WERI-Rb-1 (cell line): Measurements from ENCODE around the gene MROH2A.

Experiments
- DNase-seq: peaks from one replicate; pipeline ENCODE4 v3.0.0-alpha.2; 2020
- H3K27ac ChIP-seq: fragments of 250-450 bp; sonication (Bioruptor Pico); 2 replicates; pipeline ENCODE4 v1.5.1; 2020; ENCODE audit warnings: mild to moderate bottlenecking, moderate library complexity
- H3K27me3 ChIP-seq: fragments of 250-450 bp; sonication (Bioruptor Pico); 2 replicates; pipeline ENCODE4 v1.5.1; 2021; ENCODE audit warnings: mild to moderate bottlenecking, low read depth, moderate library complexity; ENCODE audit not compliant: insufficient read depth, severe bottlenecking
- H3K36me3 ChIP-seq: fragments of 250-450 bp; sonication (Bioruptor Pico); 2 replicates; pipeline ENCODE4 v1.5.1; 2020; ENCODE audit warnings: mild to moderate bottlenecking, moderate library complexity
- H3K4me3 ChIP-seq: 2 replicates; pipeline ENCODE4 v1.5.1; 2011; ENCODE audit warnings: low read depth, mild to moderate bottlenecking, control low read depth, low read length
- H3K9me3 ChIP-seq: fragments of 250-450 bp; sonication (Bioruptor Pico); 2 replicates; pipeline ENCODE4 v1.5.1; 2021; ENCODE audit warnings: mild to moderate bottlenecking, moderate library complexity; ENCODE audit not compliant: severe bottlenecking
- TF ChIP-seq, protein P1 (sequence below): IDR thresholded peaks from 2 replicates; pipeline ENCODE4 v1.5.1; 2011; ENCODE audit warnings: low read depth, mild to moderate bottlenecking, control low read depth, inconsistent platforms, low read length

Gene MROH2A

GRCh38 chr2:233857511-233858141 lies 79.5 kb downstream of the MROH2A start:
- no peak overlapping the region for H3K4me3 ChIP-seq
- no peak for DNase-seq
- TF ChIP-seq, protein P1, sequence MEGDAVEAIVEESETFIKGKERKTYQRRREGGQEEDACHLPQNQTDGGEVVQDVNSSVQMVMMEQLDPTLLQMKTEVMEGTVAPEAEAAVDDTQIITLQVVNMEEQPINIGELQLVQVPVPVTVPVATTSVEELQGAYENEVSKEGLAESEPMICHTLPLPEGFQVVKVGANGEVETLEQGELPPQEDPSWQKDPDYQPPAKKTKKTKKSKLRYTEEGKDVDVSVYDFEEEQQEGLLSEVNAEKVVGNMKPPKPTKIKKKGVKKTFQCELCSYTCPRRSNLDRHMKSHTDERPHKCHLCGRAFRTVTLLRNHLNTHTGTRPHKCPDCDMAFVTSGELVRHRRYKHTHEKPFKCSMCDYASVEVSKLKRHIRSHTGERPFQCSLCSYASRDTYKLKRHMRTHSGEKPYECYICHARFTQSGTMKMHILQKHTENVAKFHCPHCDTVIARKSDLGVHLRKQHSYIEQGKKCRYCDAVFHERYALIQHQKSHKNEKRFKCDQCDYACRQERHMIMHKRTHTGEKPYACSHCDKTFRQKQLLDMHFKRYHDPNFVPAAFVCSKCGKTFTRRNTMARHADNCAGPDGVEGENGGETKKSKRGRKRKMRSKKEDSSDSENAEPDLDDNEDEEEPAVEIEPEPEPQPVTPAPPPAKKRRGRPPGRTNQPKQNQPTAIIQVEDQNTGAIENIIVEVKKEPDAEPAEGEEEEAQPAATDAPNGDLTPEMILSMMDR: peak; percentile 53

GRCh38 chr2:233858331-233858730 lies 80.2 kb downstream of the MROH2A start:
- Histone ChIP-seq H3K36me3 (peaks cover 9% of the 10 kb centered on the region), H3K4me3 (no peak overlapping the region), H3K27me3 (no peaks in the 10 kb centered on the region), H3K27ac (no peak overlapping the region), H3K9me3 (no peaks in the 10 kb centered on the region)
- TF ChIP-seq, protein P1: no peak
- no peak for DNase-seq

More at GRCh38 chr2:233857511-233858141, 79.5 kb downstream of the MROH2A start:
- Histone ChIP-seq H3K36me3 (peaks cover 16% of the 10 kb centered on the region), H3K27ac (no peak overlapping the region), H3K27me3 (no peaks in the 10 kb centered on the region), H3K9me3 (no peaks in the 10 kb centered on the region)

DNA sequence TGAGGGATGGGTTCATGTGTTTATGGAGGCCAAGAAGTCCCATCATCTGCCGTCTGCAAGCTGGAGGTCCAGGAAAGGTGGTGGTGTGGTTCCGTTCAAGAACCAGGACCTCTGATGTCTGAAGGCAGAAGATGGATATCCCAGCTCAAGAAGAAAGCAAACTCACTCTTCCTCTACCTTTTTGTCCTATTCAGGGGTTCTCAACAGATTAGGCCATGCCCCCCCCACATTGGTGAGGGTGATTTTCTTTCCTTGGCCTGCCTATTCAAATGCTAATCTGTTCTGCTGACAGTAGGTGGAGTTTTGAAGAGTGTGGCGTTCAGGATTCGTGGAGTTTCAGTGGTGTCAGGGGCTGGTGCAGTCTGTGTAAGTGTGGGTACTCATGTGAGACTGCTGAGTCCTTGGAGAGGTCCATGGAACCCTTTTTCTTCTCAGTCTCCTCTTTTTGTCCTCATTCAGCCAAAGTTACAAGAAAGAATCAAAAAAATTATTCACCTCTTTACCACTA lies 84.2 kb downstream of the MROH2A start:
- H3K27ac ChIP-seq: no peak overlapping the region
- no peaks in the 10 kb centered on the region for H3K36me3 ChIP-seq
- no peak overlapping the region for H3K4me3 ChIP-seq
- TF ChIP-seq, protein P1: no peak
- H3K27me3 ChIP-seq: no peaks in the 10 kb centered on the region
- H3K9me3 ChIP-seq: no peaks in the 10 kb centered on the region
- no peak for DNase-seq

GRCh38 chr2:233865838-233866237 lies 87.7 kb downstream of the MROH2A start:
- DNase-seq: peak; percentile 39
- Histone ChIP-seq H3K27ac (no peak overlapping the region), H3K9me3 (no peaks in the 10 kb centered on the region), H3K27me3 (no peaks in the 10 kb centered on the region), H3K36me3 (no peaks in the 10 kb centered on the region), H3K4me3 (no peak overlapping the region)
- TF ChIP-seq, protein P1: peak; percentile 52

- no peak overlapping the region for H3K4me3 ChIP-seq
- H3K36me3 ChIP-seq: no peaks in the 10 kb centered on the region
- TF ChIP-seq, protein P1: no peak
- H3K27me3 ChIP-seq: no peaks in the 10 kb centered on the region
- H3K9me3 ChIP-seq: no peaks in the 10 kb centered on the region
- H3K27ac ChIP-seq: no peak overlapping the region
- DNase-seq: no peak
Observed at GRCh38 chr2:233866479-233866878, 88.3 kb downstream of the MROH2A start.
